HG02798 (cell line): Measurements from ENCODE around the gene CELF2.
"Not testable (repeated sequence)": the region's sequence is repeated elsewhere in the genome, so short reads cannot be mapped to it uniquely, and the experiment has no call there.

Source experiments
- ATAC-seq: cut with Tn5 transposase; IDR thresholded peaks from one replicate; pipeline ENCODE4 v1.9.1; 2021; ENCODE audit warnings: mild to moderate bottlenecking; ENCODE audit not compliant: unreplicated experiment, poor library complexity

CELF2 gene

GRCh38 chr10:11116361-11116760 is 98.7 kb downstream of the CELF2 start:
- no peak for ATAC-seq

GRCh38 chr10:11116817-11117216 is 99.1 kb downstream of the CELF2 start:
- ATAC-seq: no peak

- no peak for ATAC-seq
Observed at GRCh38 chr10:11118686-11119085, 101.0 kb downstream of the CELF2 start.

- no peak for ATAC-seq
Observed at GRCh38 chr10:11119843-11120242, 102.2 kb downstream of the CELF2 start.

GRCh38 chr10:11120711-11121110 is 103.0 kb downstream of the CELF2 start:
- no peak for ATAC-seq

- ATAC-seq: not testable (repeated sequence)
Observed at GRCh38 chr10:11123892-11124291, 106.2 kb downstream of the CELF2 start.

- no peak for ATAC-seq
Observed at GRCh38 chr10:11125004-11125403, 107.3 kb downstream of the CELF2 start.

- ATAC-seq: not testable (repeated sequence)
Observed at GRCh38 chr10:11127017-11127416, 109.3 kb downstream of the CELF2 start.

GRCh38 chr10:11131112-11131639 is 113.5 kb downstream of the CELF2 start:
- no peak for ATAC-seq

- ATAC-seq: no peak
Observed at GRCh38 chr10:11134411-11134810, 116.7 kb downstream of the CELF2 start.

- no peak for ATAC-seq
Observed at GRCh38 chr10:11135709-11136108, 118.0 kb downstream of the CELF2 start.

- no peak for ATAC-seq
Observed at GRCh38 chr10:11138314-11139033, 120.8 kb downstream of the CELF2 start.

GRCh38 chr10:11140963-11141362 is 123.3 kb downstream of the CELF2 start:
- no peak for ATAC-seq

- ATAC-seq: no peak
Observed at GRCh38 chr10:11141571-11142091, 124.0 kb downstream of the CELF2 start.

GRCh38 chr10:11142777-11143176 is 125.1 kb downstream of the CELF2 start:
- ATAC-seq: no peak

- no peak for ATAC-seq
Observed at GRCh38 chr10:11143242-11143641, 125.6 kb downstream of the CELF2 start.

- peak; percentile 20 for ATAC-seq
Observed at GRCh38 chr10:11144626-11145494, 127.2 kb downstream of the CELF2 start.

GRCh38 chr10:11145495-11145855 is 127.8 kb downstream of the CELF2 start:
- peak; percentile 84 for ATAC-seq

GRCh38 chr10:11146402-11147171 is 128.9 kb downstream of the CELF2 start:
- ATAC-seq: no peak

- ATAC-seq: peak; percentile 32
Observed at GRCh38 chr10:11147722-11148121, 130.1 kb downstream of the CELF2 start.
